PC-9 (cell line): Measurements from ENCODE around the gene SETDB2. TPM values are rescaled to one million over a fixed set of nuclear protein-coding genes. Genes with fewer than 3 reads are reported as not detected.

Experiments
- BruUV-seq: library from RNA; stranded (reverse); fragments of 400-500 nt; replicated peaks from 2 replicates; lab custom pipeline; 2021; lab: Mats Ljungman, UMichigan
- CTCF ChIA-PET: fragments of 300-600 bp; sonication (Branson Sonifier 250); formaldehyde crosslinking; loops from one replicate; lab custom pipeline; 2022; ENCODE audit warnings: antibody characterized with exemption; lab: Charles Lee
- POLR2A ChIA-PET: fragments of 300-600 bp; sonication (Branson Sonifier 250); formaldehyde crosslinking; loops from one replicate; lab custom pipeline; 2022; ENCODE audit warnings: antibody characterized with exemption; ENCODE audit not compliant: unreplicated experiment; lab: Charles Lee
- DNase-seq, 2 experiments: peaks; one replicate each; pipeline versions ENCODE4 v3.0.0 to v3.0.0-alpha.2; 2015 to 2022; ENCODE audit warnings: mixed read lengths in 1 of 2
- H2AFZ ChIP-seq: fragments of 200-600 bp; sonication (generic); 2 replicates; pipeline ENCODE4 v1.8.1; 2017; ENCODE audit warnings: antibody characterized with exemption
- H3F3A ChIP-seq: fragments of 200-600 bp; sonication (generic); 2 replicates; pipeline ENCODE4 v1.8.1; 2017; ENCODE audit warnings: antibody characterized with exemption, mild to moderate bottlenecking, low read depth; ENCODE audit not compliant: insufficient read depth
- H3K27ac ChIP-seq: fragments of 200-600 bp; sonication (generic); 2 replicates; pipeline ENCODE4 v1.6.1; 2016; ENCODE audit warnings: mixed run types
- H3K27me3 ChIP-seq: fragments of 200-600 bp; sonication (generic); 2 replicates; pipeline ENCODE4 v1.6.1; 2016; ENCODE audit warnings: low read depth, mixed run types; ENCODE audit not compliant: insufficient read depth
- H3K36me3 ChIP-seq: fragments of 200-600 bp; sonication (generic); 2 replicates; pipeline ENCODE4 v1.6.1; 2016; ENCODE audit warnings: low read depth, mixed run types
- H3K4me1 ChIP-seq: fragments of 200-600 bp; sonication (generic); replicated peaks from 2 replicates; pipeline ENCODE4 v1.6.1; 2016; ENCODE audit warnings: mixed run types; ENCODE audit not compliant: insufficient read depth
- H3K4me2 ChIP-seq: fragments of 200-600 bp; sonication (generic); 2 replicates; pipeline ENCODE4 v1.6.1; 2017; ENCODE audit warnings: mixed run types
- H3K4me3 ChIP-seq: fragments of 200-600 bp; sonication (generic); 2 replicates; pipeline ENCODE4 v1.6.1; 2016; ENCODE audit warnings: mixed run types
- H3K79me2 ChIP-seq: fragments of 200-600 bp; sonication (generic); 2 replicates; pipeline ENCODE4 v1.6.1; 2017; ENCODE audit warnings: low read depth, mixed run types
- H3K9me2 ChIP-seq: fragments of 200-600 bp; sonication (generic); 2 replicates; pipeline ENCODE4 v1.8.1; 2017; ENCODE audit warnings: mild to moderate bottlenecking; ENCODE audit not compliant: insufficient read depth
- H3K9me3 ChIP-seq: fragments of 200-600 bp; sonication (generic); 2 replicates; pipeline ENCODE4 v1.8.1; 2016; ENCODE audit warnings: low read depth; ENCODE audit not compliant: insufficient read depth
- H4K20me1 ChIP-seq: fragments of 200-600 bp; sonication (generic); 2 replicates; pipeline ENCODE4 v1.8.1; 2017; ENCODE audit not compliant: insufficient read depth
- CTCF ChIP-seq: fragments of 200-600 bp; sonication (generic); conservative IDR thresholded peaks from 2 replicates; pipeline ENCODE4 v1.6.1; 2017; ENCODE audit warnings: mixed run types, antibody characterized with exemption, mild to moderate bottlenecking, moderate library complexity
- EZH2 ChIP-seq: fragments of 200-600 bp; sonication (generic); IDR thresholded peaks from 2 replicates; pipeline ENCODE4 v1.8.0; 2017; ENCODE audit warnings: antibody characterized with exemption, low read depth
- intact Hi-C: fragments of 100-400 bp; cut with micrococcal nuclease; formaldehyde crosslinking; loops from one replicate; pipeline ENCODE4 v1.10.0; 2022; ENCODE audit not compliant: unreplicated experiment
- total RNA-seq: library from RNA; stranded (reverse); gene quantifications from 2 replicates; pipeline ENCODE4 v1.2.3, GENCODE V29; 2021

SETDB2 gene
- total RNA-seq, 1 experiment from 2014 or later = 6.9 TPM

DNA sequence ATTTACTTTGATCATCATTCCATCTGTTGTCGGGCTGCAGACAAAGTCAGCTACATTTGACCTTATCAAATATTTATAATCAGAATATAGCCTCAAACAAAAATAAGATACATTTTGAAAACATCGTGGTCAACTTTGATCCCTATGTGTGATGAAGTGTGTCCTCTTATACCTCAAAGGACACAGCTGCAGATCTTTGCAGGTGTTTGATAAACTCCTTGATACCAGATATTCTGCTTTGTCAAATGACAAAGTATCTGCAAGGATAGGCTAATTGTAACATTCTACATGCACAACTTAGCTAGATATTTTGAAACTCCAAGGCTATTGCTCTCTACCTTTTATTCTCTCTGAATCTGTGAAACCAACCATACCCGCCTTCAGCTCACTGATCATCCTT lies 95.7 kb downstream of the SETDB2 start:
- H3K4me1 ChIP-seq = no peaks in the 10 kb centered on the region
- H3K4me3 ChIP-seq = no peak overlapping the region
- H3K27ac ChIP-seq = no peak overlapping the region
- H3K27me3 ChIP-seq = no peaks in the 10 kb centered on the region
- no peak overlapping the region for H3K4me2 ChIP-seq
- no peaks in the 10 kb centered on the region for H3K9me2 ChIP-seq
- no peaks in the 10 kb centered on the region for H4K20me1 ChIP-seq
- ChIA-PET POLR2A (no interaction called here), CTCF (interaction anchor here (0.6 kb wide), 1 partner anchor 43 kb away, joined by 4 read pairs; no protein-coding TSS in a partner anchor)
- intact Hi-C loops = no loop called here
- TF ChIP-seq CTCF (no peak), EZH2 (no peak)
- H2AFZ ChIP-seq = no peak overlapping the region
- no peaks in the 10 kb centered on the region for H3K79me2 ChIP-seq
- H3K36me3 ChIP-seq = no peaks in the 10 kb centered on the region
- no peaks in the 10 kb centered on the region for H3K9me3 ChIP-seq
- DNase-seq = no peak
- BruUV-seq = no TSS peak
- no peaks in the 10 kb centered on the region for H3F3A ChIP-seq

GRCh38 chr13:49540552-49540951 lies 96.5 kb downstream of the SETDB2 start:
- POLR2A ChIA-PET = no interaction called here
- no peak for DNase-seq
- Histone ChIP-seq H3K4me2 (no peak overlapping the region), H4K20me1 (no peaks in the 10 kb centered on the region), H3K27me3 (no peaks in the 10 kb centered on the region), H3K4me3 (no peak overlapping the region), H3K79me2 (no peaks in the 10 kb centered on the region), H2AFZ (no peak overlapping the region), H3K36me3 (no peaks in the 10 kb centered on the region), H3K9me3 (no peaks in the 10 kb centered on the region), H3K4me1 (no peaks in the 10 kb centered on the region), H3F3A (no peaks in the 10 kb centered on the region), H3K27ac (no peak overlapping the region), H3K9me2 (no peaks in the 10 kb centered on the region)
- intact Hi-C loops = no loop called here
- CTCF ChIA-PET = interaction anchor here (0.6 kb wide), 1 partner anchor 44 kb away, joined by 4 read pairs; no protein-coding TSS in a partner anchor
- BruUV-seq = no TSS peak
- TF ChIP-seq CTCF (no peak), EZH2 (no peak)

GRCh38 chr13:49543656-49544055 lies 99.6 kb downstream of the SETDB2 start:
- intact Hi-C loops = no loop called here
- H3K9me3 ChIP-seq = no peaks in the 10 kb centered on the region
- no peaks in the 10 kb centered on the region for H3K27me3 ChIP-seq
- H2AFZ ChIP-seq = no peak overlapping the region
- TF ChIP-seq EZH2 = no peak
- no peak for TF ChIP-seq CTCF
- no TSS peak for BruUV-seq
- no peaks in the 10 kb centered on the region for H3F3A ChIP-seq
- no peaks in the 10 kb centered on the region for H3K4me1 ChIP-seq
- H3K9me2 ChIP-seq = no peaks in the 10 kb centered on the region
- CTCF ChIA-PET = interaction anchor here (0.6 kb wide), 1 partner anchor 69 kb away, joined by 4 read pairs; no protein-coding TSS in a partner anchor
- no peaks in the 10 kb centered on the region for H3K36me3 ChIP-seq
- no peak overlapping the region for H3K4me3 ChIP-seq
- H4K20me1 ChIP-seq = no peaks in the 10 kb centered on the region
- POLR2A ChIA-PET = interaction anchor here (0.6 kb wide), 1 partner anchor 1556 kb away, joined by 10 read pairs; no protein-coding TSS in a partner anchor
- no peak overlapping the region for H3K4me2 ChIP-seq
- no peak for DNase-seq
- no peak overlapping the region for H3K27ac ChIP-seq
- no peaks in the 10 kb centered on the region for H3K79me2 ChIP-seq

Other genes with a start within 250 kb of the SETDB2 start
- not detected in 2 replicates for gene MLNR, start 223.9 kb upstream of the SETDB2 start, total RNA-seq
- 12.4 and 12.9 TPM in 2 replicates for gene CDADC1, start 196.3 kb upstream of the SETDB2 start, total RNA-seq
- 10.2 and 10.7 TPM in 2 replicates for gene CAB39L, start 210 bp upstream of the SETDB2 start, total RNA-seq
- 15.2 and 25.2 TPM in 2 replicates for gene PHF11, start 51.7 kb downstream of the SETDB2 start, total RNA-seq
- 14.6 and 16.1 TPM in 2 replicates for gene RCBTB1, start 141.3 kb downstream of the SETDB2 start, total RNA-seq
- gene ARL11, start 184.2 kb downstream of the SETDB2 start, total RNA-seq = 3.5 and 3.7 TPM in 2 replicates
- 77.0 and 100 TPM in 2 replicates for gene EBPL, start 247.2 kb downstream of the SETDB2 start, total RNA-seq